Dendritic cell treated with granulocyte-macrophage colony-stimulating factor and Interleukin-4, amounts not matched to agents 40 ng/mL and 50 ng/mL, for 4 days (primary cell): ENCODE results near the gene CTNNB1.
"Not testable (repeated sequence)": the region's sequence is repeated elsewhere in the genome, so short reads cannot be mapped to it uniquely, and the experiment has no call there.

ENCODE experiments used
- H3K27ac Mint-ChIP-seq: one replicate; pipeline ENCODE4 v1.8.0; 2022; ENCODE audit warnings: mild to moderate bottlenecking, mixed read lengths
- H3K27me3 Mint-ChIP-seq: one replicate; pipeline ENCODE4 v1.8.0; 2022; ENCODE audit warnings: mild to moderate bottlenecking, mixed read lengths
- H3K36me3 Mint-ChIP-seq: one replicate; pipeline ENCODE4 v1.8.0; 2022; ENCODE audit warnings: low read depth, mixed read lengths
- H3K4me1 Mint-ChIP-seq: one replicate; pipeline ENCODE4 v1.8.0; 2022; ENCODE audit warnings: low read depth, mixed read lengths
- H3K4me3 Mint-ChIP-seq: one replicate; pipeline ENCODE4 v1.8.0; 2022; ENCODE audit warnings: mild to moderate bottlenecking, moderate library complexity, mixed read lengths
- H3K9me3 Mint-ChIP-seq: one replicate; pipeline ENCODE4 v1.8.0; 2022; ENCODE audit warnings: mixed read lengths
- intact Hi-C: fragments of 100-400 bp; cut with micrococcal nuclease; formaldehyde crosslinking; loops from one replicate; pipeline ENCODE4 v1.15.0; 2022

CTNNB1 gene

GRCh38 chr3:41267975-41268640 lies 68.8 kb downstream of the CTNNB1 start:
- intact Hi-C loops: no loop called here
- no peak overlapping the region for H3K27ac Mint-ChIP-seq

GRCh38 chr3:41272667-41273066 lies 73.4 kb downstream of the CTNNB1 start:
- H3K27me3 Mint-ChIP-seq: no peaks in the 10 kb centered on the region
- no peaks in the 10 kb centered on the region for H3K36me3 Mint-ChIP-seq
- intact Hi-C loops: no loop called here
- H3K4me1 Mint-ChIP-seq: no peaks in the 10 kb centered on the region
- H3K27ac Mint-ChIP-seq: no peak overlapping the region
- H3K4me3 Mint-ChIP-seq: no peak overlapping the region
- peaks cover 24% of the 10 kb centered on the region for H3K9me3 Mint-ChIP-seq

More at GRCh38 chr3:41267975-41268640, 68.8 kb downstream of the CTNNB1 start:
- no peak overlapping the region for H3K4me3 Mint-ChIP-seq
- no peaks in the 10 kb centered on the region for H3K27me3 Mint-ChIP-seq
- H3K9me3 Mint-ChIP-seq: peaks cover 12% of the 10 kb centered on the region
- no peaks in the 10 kb centered on the region for H3K36me3 Mint-ChIP-seq
- H3K4me1 Mint-ChIP-seq: no peaks in the 10 kb centered on the region

- H3K4me3 Mint-ChIP-seq: no peak overlapping the region
- peaks cover 35% of the 10 kb centered on the region for H3K9me3 Mint-ChIP-seq
- H3K27me3 Mint-ChIP-seq: no peaks in the 10 kb centered on the region
- no peaks in the 10 kb centered on the region for H3K4me1 Mint-ChIP-seq
- intact Hi-C loops: no loop called here
- no peak overlapping the region for H3K27ac Mint-ChIP-seq
- H3K36me3 Mint-ChIP-seq: no peaks in the 10 kb centered on the region
These were observed 75.8 kb downstream of the CTNNB1 start for GRCh38 chr3:41274944-41275668.

GRCh38 chr3:41276191-41276590 lies 76.9 kb downstream of the CTNNB1 start:
- no peaks in the 10 kb centered on the region for H3K36me3 Mint-ChIP-seq
- H3K27me3 Mint-ChIP-seq: no peaks in the 10 kb centered on the region
- H3K4me3 Mint-ChIP-seq: no peak overlapping the region
- no peak overlapping the region for H3K27ac Mint-ChIP-seq
- intact Hi-C loops: no loop called here
- H3K9me3 Mint-ChIP-seq: peaks cover 35% of the 10 kb centered on the region
- no peaks in the 10 kb centered on the region for H3K4me1 Mint-ChIP-seq

- no peaks in the 10 kb centered on the region for H3K27me3 Mint-ChIP-seq
- intact Hi-C loops: no loop called here
These were observed 78.6 kb downstream of the CTNNB1 start for GRCh38 chr3:41277790-41278465.

GRCh38 chr3:41284934-41285333 lies 85.6 kb downstream of the CTNNB1 start:
- H3K27ac Mint-ChIP-seq, H3K4me3 Mint-ChIP-seq, H3K4me1 Mint-ChIP-seq, H3K9me3 Mint-ChIP-seq, H3K27me3 Mint-ChIP-seq, H3K36me3 Mint-ChIP-seq, intact Hi-C loops: not testable (repeated sequence)

More at GRCh38 chr3:41277790-41278465, 78.6 kb downstream of the CTNNB1 start:
- no peaks in the 10 kb centered on the region for H3K36me3 Mint-ChIP-seq
- H3K9me3 Mint-ChIP-seq: peaks cover 25% of the 10 kb centered on the region
- no peak overlapping the region for H3K27ac Mint-ChIP-seq
- H3K4me1 Mint-ChIP-seq: no peaks in the 10 kb centered on the region
- no peak overlapping the region for H3K4me3 Mint-ChIP-seq

- H3K27ac Mint-ChIP-seq: no peak overlapping the region
- H3K27me3 Mint-ChIP-seq: no peaks in the 10 kb centered on the region
- no peaks in the 10 kb centered on the region for H3K4me1 Mint-ChIP-seq
- intact Hi-C loops: no loop called here
- peaks cover 7% of the 10 kb centered on the region for H3K9me3 Mint-ChIP-seq
- H3K36me3 Mint-ChIP-seq: no peaks in the 10 kb centered on the region
- H3K4me3 Mint-ChIP-seq: no peak overlapping the region
These were observed 87.0 kb downstream of the CTNNB1 start for GRCh38 chr3:41286305-41286704.

GRCh38 chr3:41288785-41289184 lies 89.5 kb downstream of the CTNNB1 start:
- no peaks in the 10 kb centered on the region for H3K4me1 Mint-ChIP-seq
- H3K27me3 Mint-ChIP-seq: no peaks in the 10 kb centered on the region
- no peaks in the 10 kb centered on the region for H3K36me3 Mint-ChIP-seq
- peaks cover 5% of the 10 kb centered on the region for H3K9me3 Mint-ChIP-seq
- intact Hi-C loops: no loop called here
- H3K27ac Mint-ChIP-seq: no peak overlapping the region
- no peak overlapping the region for H3K4me3 Mint-ChIP-seq
